HCT116 (cell line): ENCODE measurements around the gene MRPS33. TPM values are rescaled to one million over a fixed set of nuclear protein-coding genes. Genes with fewer than 3 reads are reported as not detected.
"Not testable (repeated sequence)": the region's sequence is repeated elsewhere in the genome, so short reads cannot be mapped to it uniquely, and the experiment has no call there.

Experiments
- ATAC-seq: fragments of 200-7000 bp; cut with Tn5 transposase; 2 replicates; pipeline ENCODE4 v1.9.1; 2020; ENCODE audit warnings: mild to moderate bottlenecking, moderate library complexity
- BruUV-seq: library from RNA; stranded (reverse); fragments of 400-500 nt; replicated peaks from 2 replicates; lab custom pipeline; 2021; lab: Mats Ljungman, UMichigan
- CTCF ChIA-PET: fragments of 300-600 bp; sonication (Branson Sonifier 250); formaldehyde crosslinking; loops from one replicate; lab custom pipeline; 2021; ENCODE audit warnings: antibody characterized with exemption; lab: Charles Lee
- POLR2A ChIA-PET: fragments of 300-600, 350-600 bp; sonication (Branson Sonifier 250); formaldehyde crosslinking; loops from one replicate; lab custom pipeline; 2021; ENCODE audit warnings: antibody characterized with exemption; lab: Charles Lee
- RAD21 ChIA-PET, 2 experiments: fragments of 300-600 bp; sonication (Branson Sonifier 250); formaldehyde crosslinking; loops; one replicate each; lab custom pipeline; 2023; ENCODE audit warnings: low total read pairs in 2 of 2; ENCODE audit not compliant: uncharacterized antibody in 2 of 2, unreplicated experiment in 2 of 2, low non-redundant PET in 1 of 2; lab: Charles Lee
- DNase-seq: peaks from one replicate; pipeline ENCODE4 v3.0.0-alpha.2; 2010; ENCODE audit warnings: low read depth, low spot score
- H2AFZ ChIP-seq: fragments of 200-600 bp; shearing (Covaris generic), sonication (generic); 2 replicates; pipeline ENCODE4 v1.6.1; 2017; ENCODE audit warnings: low read depth, mixed run types, mixed read lengths, antibody characterized with exemption, low read length; ENCODE audit not compliant: poor library complexity, severe bottlenecking
- H3K27ac ChIP-seq: 2 replicates; pipeline ENCODE4 v1.5.1; 2012; ENCODE audit warnings: low read depth, low read length
- H3K27me3 ChIP-seq: fragments of 200-600 bp; sonication (generic); 2 replicates; pipeline ENCODE4 v1.6.1; 2016; ENCODE audit warnings: mixed run types, low read length, mixed read lengths; ENCODE audit not compliant: insufficient read depth
- H3K36me3 ChIP-seq, 2 experiments: fragments of 200-500 bp in 1 of 2; fragments of 200-600 bp in 1 of 2; sonication (Bioruptor generic) in 1 of 2; sonication (generic) in 1 of 2; 2 replicates each; pipeline versions ENCODE4 v1.5.1 to v1.6.1; 2014 to 2016; ENCODE audit warnings: low read length in 2 of 2, inconsistent platforms in 1 of 2, mixed read lengths in 1 of 2, mixed run types in 1 of 2; ENCODE audit not compliant: insufficient read depth in 2 of 2, control insufficient read depth in 1 of 2
- H3K4me1 ChIP-seq, 2 experiments: fragments of 200-600 bp in 1 of 2; sonication (generic) in 1 of 2; 2 replicates each; pipeline versions ENCODE4 v1.5.1 to v1.6.1; 2012 to 2017; ENCODE audit warnings: low read length in 2 of 2, inconsistent platforms in 1 of 2, mild to moderate bottlenecking in 1 of 2, mixed read lengths in 1 of 2, mixed run types in 1 of 2, moderate library complexity in 1 of 2; ENCODE audit not compliant: insufficient read depth in 2 of 2, control insufficient read depth in 1 of 2
- H3K4me2 ChIP-seq: fragments of 200-600 bp; sonication (generic); 2 replicates; pipeline ENCODE4 v1.6.1; 2017; ENCODE audit warnings: mixed run types, low read length, mixed read lengths
- H3K4me3 ChIP-seq, 2 experiments: fragments of 200-600 bp in 1 of 2; sonication (generic) in 1 of 2; replicated peaks in 1 of 2; 2 replicates each; pipeline ENCODE4 v1.5.1; 2011 to 2016; ENCODE audit warnings: low read length in 2 of 2, control low read depth in 1 of 2, low read depth in 1 of 2, mild to moderate bottlenecking in 1 of 2, mixed read lengths in 1 of 2, mixed run types in 1 of 2
- H3K79me2 ChIP-seq: fragments of 200-600 bp; sonication (generic); 2 replicates; pipeline ENCODE4 v1.6.1; 2017; ENCODE audit warnings: mild to moderate bottlenecking, mixed run types, low read length, moderate library complexity, mixed read lengths; ENCODE audit not compliant: insufficient read depth
- H3K9ac ChIP-seq: fragments of 200-600 bp; sonication (generic); 2 replicates; pipeline ENCODE4 v1.6.1; 2016; ENCODE audit warnings: low read length, mixed read lengths
- H3K9me2 ChIP-seq: fragments of 200-600 bp; sonication (generic), shearing (Covaris generic); 2 replicates; pipeline ENCODE4 v1.6.1; 2017; ENCODE audit warnings: mixed run types, mild to moderate bottlenecking, moderate library complexity; ENCODE audit not compliant: insufficient read depth
- H3K9me3 ChIP-seq, 2 experiments: fragments of 200-500 bp in 1 of 2; fragments of 200-600 bp in 1 of 2; sonication (Bioruptor generic) in 1 of 2; sonication (generic) in 1 of 2; 2 replicates each; pipeline ENCODE4 v1.6.1; 2014 to 2017; ENCODE audit warnings: low read length in 2 of 2, mixed read lengths in 2 of 2, inconsistent platforms in 1 of 2, low read depth in 1 of 2, mild to moderate bottlenecking in 1 of 2, mixed run types in 1 of 2, moderate library complexity in 1 of 2; ENCODE audit not compliant: control insufficient read depth in 1 of 2, insufficient read depth in 1 of 2
- H4K20me1 ChIP-seq: fragments of 200-600 bp; sonication (generic), shearing (Covaris generic); 2 replicates; pipeline ENCODE4 v1.6.1; 2017; ENCODE audit warnings: mixed run types, mild to moderate bottlenecking, moderate library complexity; ENCODE audit not compliant: insufficient read depth
- CEBPB ChIP-seq: IDR thresholded peaks from 2 replicates; pipeline ENCODE4 v1.6.1; 2012; ENCODE audit warnings: low read depth
- EZH2 ChIP-seq: fragments of 200-600 bp; sonication (generic); IDR thresholded peaks from 2 replicates; pipeline ENCODE4 v1.6.1; 2017; ENCODE audit warnings: antibody characterized with exemption, mixed run types
- JUND ChIP-seq: IDR thresholded peaks from 2 replicates; pipeline ENCODE4 v1.6.1; 2012
- POLR2AphosphoS5 ChIP-seq: IDR thresholded peaks from 2 replicates; pipeline ENCODE4 v1.6.1; 2011; ENCODE audit warnings: mild to moderate bottlenecking, low read depth, low read length, moderate library complexity
- SIN3A ChIP-seq: IDR thresholded peaks from 2 replicates; pipeline ENCODE4 v1.6.1; 2012; ENCODE audit warnings: low read depth
- TCF7L2 ChIP-seq: IDR thresholded peaks from 2 replicates; pipeline ENCODE4 v1.7.0; 2011; ENCODE audit warnings: borderline replicate concordance, inconsistent platforms; ENCODE audit not compliant: insufficient read depth, insufficient read length; ENCODE audit errors: extremely low read depth
- ZNF274 ChIP-seq: fragments of 200-500 bp; sonication (Bioruptor generic); IDR thresholded peaks from 2 replicates; pipeline ENCODE4 v1.6.1; 2014; ENCODE audit warnings: mild to moderate bottlenecking, low read depth, low read length, inconsistent platforms
- intact Hi-C: fragments of 100-400 bp; cut with micrococcal nuclease; formaldehyde crosslinking; loops from 2 replicates; pipeline ENCODE4 v1.10.0; 2022
- total RNA-seq: library from RNA; stranded (reverse); gene quantifications from one replicate; pipeline ENCODE4 v1.2.1, GENCODE V29; 2021; ENCODE audit not compliant: unreplicated experiment
- TF ChIP-seq, protein P1 (sequence below), 3 experiments: fragments of 200-600 bp in 1 of 3; sonication (generic) in 1 of 3; IDR thresholded peaks in 2 of 3; conservative IDR thresholded peaks in 1 of 3; 2 replicates each; pipeline ENCODE4 v1.5.1; 2012 to 2017; ENCODE audit warnings: low read depth in 2 of 3, low read length in 2 of 3, antibody characterized with exemption in 1 of 3, borderline replicate concordance in 1 of 3, control low read depth in 1 of 3, mild to moderate bottlenecking in 1 of 3, mixed read lengths in 1 of 3, mixed run types in 1 of 3, moderate library complexity in 1 of 3; ENCODE audit not compliant: insufficient read depth in 1 of 3
- TF ChIP-seq, protein P2 (sequence below): IDR thresholded peaks from 2 replicates; pipeline ENCODE4 v1.6.1; 2012

Gene MRPS33
- total RNA-seq, 1 experiment from 2014 or later, result 77.3 TPM

GRCh38 chr7:140961117-140961516 is 53.6 kb downstream of the MRPS33 start (continued):
- TF ChIP-seq, protein P1, sequence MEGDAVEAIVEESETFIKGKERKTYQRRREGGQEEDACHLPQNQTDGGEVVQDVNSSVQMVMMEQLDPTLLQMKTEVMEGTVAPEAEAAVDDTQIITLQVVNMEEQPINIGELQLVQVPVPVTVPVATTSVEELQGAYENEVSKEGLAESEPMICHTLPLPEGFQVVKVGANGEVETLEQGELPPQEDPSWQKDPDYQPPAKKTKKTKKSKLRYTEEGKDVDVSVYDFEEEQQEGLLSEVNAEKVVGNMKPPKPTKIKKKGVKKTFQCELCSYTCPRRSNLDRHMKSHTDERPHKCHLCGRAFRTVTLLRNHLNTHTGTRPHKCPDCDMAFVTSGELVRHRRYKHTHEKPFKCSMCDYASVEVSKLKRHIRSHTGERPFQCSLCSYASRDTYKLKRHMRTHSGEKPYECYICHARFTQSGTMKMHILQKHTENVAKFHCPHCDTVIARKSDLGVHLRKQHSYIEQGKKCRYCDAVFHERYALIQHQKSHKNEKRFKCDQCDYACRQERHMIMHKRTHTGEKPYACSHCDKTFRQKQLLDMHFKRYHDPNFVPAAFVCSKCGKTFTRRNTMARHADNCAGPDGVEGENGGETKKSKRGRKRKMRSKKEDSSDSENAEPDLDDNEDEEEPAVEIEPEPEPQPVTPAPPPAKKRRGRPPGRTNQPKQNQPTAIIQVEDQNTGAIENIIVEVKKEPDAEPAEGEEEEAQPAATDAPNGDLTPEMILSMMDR (IDR thresholded peaks at IDR 0.05 in 2 of 3, conservative IDR thresholded peaks at IDR 0.05 in 1 of 3; ENCODE audit: borderline replicate concordance in 1 of 3, insufficient read depth in 1 of 3, low read depth in 2 of 3, low read length in 2 of 3), result no peak
- TF ChIP-seq POLR2AphosphoS5, result no peak
- TF ChIP-seq, protein P2, sequence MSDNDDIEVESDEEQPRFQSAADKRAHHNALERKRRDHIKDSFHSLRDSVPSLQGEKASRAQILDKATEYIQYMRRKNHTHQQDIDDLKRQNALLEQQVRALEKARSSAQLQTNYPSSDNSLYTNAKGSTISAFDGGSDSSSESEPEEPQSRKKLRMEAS, result no peak
- no peak for TF ChIP-seq ZNF274
- no peak for TF ChIP-seq JUND
- TF ChIP-seq SIN3A, result no peak
- TF ChIP-seq EZH2, result no peak
- TF ChIP-seq TCF7L2, result no peak
- no peak for TF ChIP-seq CEBPB

- RAD21 ChIA-PET, result interaction anchor here in 1 of 2 experiments (0.6 kb wide), 1 partner anchor 14 kb away, joined by 3 read pairs; no protein-coding TSS in a partner anchor
- POLR2A ChIA-PET, H3K4me1 ChIP-seq, H3K79me2 ChIP-seq, H3K9me3 ChIP-seq, CTCF ChIA-PET, H3K9me2 ChIP-seq, H2AFZ ChIP-seq, H3K4me2 ChIP-seq, BruUV-seq, H3K27me3 ChIP-seq, DNase-seq, intact Hi-C loops, H3K27ac ChIP-seq, H3K36me3 ChIP-seq, H3K9ac ChIP-seq, ATAC-seq, H3K4me3 ChIP-seq, H4K20me1 ChIP-seq: not testable (repeated sequence)
These were observed 57.8 kb downstream of the MRPS33 start for GRCh38 chr7:140956997-140957396.

Other genes starting within 250 kb of the MRPS33 start
- 29.7 TPM for gene BRAF, start 90.0 kb downstream of the MRPS33 start, total RNA-seq
- gene TMEM178B, start 59.1 kb upstream of the MRPS33 start, total RNA-seq, result 0.02 TPM